ENCODE results near the gene SPATA45. TPM values are rescaled to one million over a fixed set of nuclear protein-coding genes. Genes with fewer than 3 reads are reported as not detected.

Gene SPATA45
- not detected in 2 replicates for total RNA-seq

DNA sequence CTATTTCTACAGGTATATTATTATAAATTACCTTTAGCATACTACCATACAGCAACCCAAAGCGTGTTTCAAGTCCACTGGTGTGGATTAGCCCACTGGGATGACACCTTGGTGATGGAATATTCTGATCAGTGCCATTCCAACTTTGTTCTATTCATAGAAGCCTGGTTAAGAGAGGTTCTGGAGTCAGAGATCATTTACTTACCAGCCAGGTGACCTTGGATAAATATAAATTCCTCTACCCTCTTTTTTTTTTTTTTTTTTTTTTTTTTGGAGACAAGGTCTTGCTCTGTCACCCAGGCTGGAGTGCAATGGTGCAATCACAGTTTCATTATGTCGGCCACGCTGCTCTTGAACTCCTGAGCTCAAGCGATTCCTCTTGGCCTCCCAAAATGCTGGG, at the start of gene SPATA45:
Gene SPATA45 (minus strand): TSS at position 101 of the 400 bp plus-strand sequence. CDS start 11,500 bp downstream, outside the sequence.

DNA sequence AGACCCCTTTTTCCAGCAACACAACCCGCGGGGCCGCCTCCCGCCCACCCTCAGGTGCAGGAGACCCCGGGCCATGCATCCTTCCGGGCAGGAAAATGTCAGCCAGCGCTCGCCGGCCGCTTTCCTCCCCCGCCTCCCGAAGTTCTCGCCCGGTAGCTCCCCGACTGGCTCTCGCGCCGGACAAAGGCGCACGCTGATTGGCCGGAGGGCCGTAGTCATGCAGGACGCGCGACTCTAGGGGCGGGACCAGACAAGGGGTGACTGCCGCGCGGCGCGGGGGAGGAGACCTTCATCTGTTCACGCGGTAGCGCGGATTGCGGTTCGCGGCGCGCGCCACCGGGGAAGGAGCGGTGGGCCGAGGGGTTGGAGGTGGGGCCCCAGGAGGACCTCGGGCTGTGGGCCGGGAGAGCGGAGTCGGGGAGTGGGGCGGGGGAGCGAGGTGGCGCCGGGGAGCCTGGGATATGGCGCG, 10.6 kb upstream of the SPATA45 start, which contains the start of gene FLVCR1:
Gene FLVCR1 (plus strand): TSS at position 284 of the 469 bp plus-strand sequence. CDS start 178 bp downstream, at position 462.

DNA sequence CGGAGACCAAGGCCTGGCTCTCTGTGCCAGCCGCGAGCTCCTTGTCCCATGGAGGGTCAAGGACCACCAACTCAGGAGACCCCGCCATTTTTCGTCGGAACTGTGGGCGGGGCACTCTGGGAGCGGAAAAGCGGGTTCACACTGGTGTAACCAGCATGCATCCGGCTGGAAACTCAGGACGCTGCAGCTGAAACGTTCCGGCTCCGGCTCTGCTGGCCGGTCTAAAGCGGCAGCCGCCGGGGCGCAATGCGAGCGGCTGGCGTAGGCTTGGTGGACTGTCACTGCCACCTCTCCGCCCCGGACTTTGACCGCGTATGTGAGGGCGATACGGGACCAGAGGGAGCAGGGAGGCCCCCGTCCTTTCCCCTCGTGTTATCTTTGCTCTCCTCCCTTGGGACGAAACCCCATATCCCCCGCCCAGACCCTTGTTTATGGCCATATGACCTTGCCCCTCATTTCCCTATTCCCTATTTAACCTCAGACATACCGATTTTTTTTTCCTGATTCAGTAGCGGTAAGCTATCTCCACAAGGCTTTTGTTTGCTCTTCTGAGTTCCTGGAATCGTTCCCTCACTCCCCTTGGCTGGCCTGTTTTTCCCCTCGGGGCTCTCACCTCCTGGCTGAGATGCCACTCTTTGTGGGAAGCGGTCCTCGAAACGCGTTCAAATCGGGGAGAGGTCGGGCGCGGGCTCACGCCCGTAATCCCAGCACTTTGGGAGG, 55.6 kb downstream of the SPATA45 start, which contains the start of the genes NSL1 and TATDN3:
Gene NSL1 (minus strand): TSS at position 102 of the 720 bp plus-strand sequence. CDS start 14 bp downstream, at position 88.
Gene TATDN3 (plus strand): TSS at position 219 of the 720 bp plus-strand sequence. CDS start 28 bp downstream, at position 247.

Other genes starting within 250 kb of the SPATA45 start
- 6.6 and 12.6 TPM in 2 replicates for gene ATF3, start 238.9 kb downstream of the SPATA45 start, total RNA-seq
- 1.8 and 3.4 TPM in 2 replicates for gene BATF3, start 147.8 kb downstream of the SPATA45 start, total RNA-seq
- 21.3 and 34.3 TPM in 2 replicates for gene NSL1, start 55.9 kb downstream of the SPATA45 start, total RNA-seq
- gene TATDN3, start 55.8 kb downstream of the SPATA45 start, total RNA-seq: 11.0 and 13.9 TPM in 2 replicates
- 5.7 and 7.9 TPM in 2 replicates for gene FLVCR1, start 10.6 kb upstream of the SPATA45 start, total RNA-seq
- 0.03 and 0.26 TPM in 2 replicates for gene VASH2, start 102.9 kb upstream of the SPATA45 start, total RNA-seq
- gene ANGEL2, start 168.2 kb upstream of the SPATA45 start, total RNA-seq: 41.1 and 43.9 TPM in 2 replicates
- 32.3 and 38.0 TPM in 2 replicates for gene RPS6KC1, start 203.6 kb upstream of the SPATA45 start, total RNA-seq